SH-SY5Y (cell line): ENCODE data around the gene WRNIP1.

Experiments
- GATA2 ChIP-seq: IDR thresholded peaks from 2 replicates; pipeline ENCODE4 v1.6.1; 2011; ENCODE audit warnings: mild to moderate bottlenecking, low read depth, low read length
- GATA3 ChIP-seq: IDR thresholded peaks from 2 replicates; pipeline ENCODE4 v1.6.1; 2011; ENCODE audit warnings: low read depth, mild to moderate bottlenecking, low read length, moderate library complexity

DNA sequence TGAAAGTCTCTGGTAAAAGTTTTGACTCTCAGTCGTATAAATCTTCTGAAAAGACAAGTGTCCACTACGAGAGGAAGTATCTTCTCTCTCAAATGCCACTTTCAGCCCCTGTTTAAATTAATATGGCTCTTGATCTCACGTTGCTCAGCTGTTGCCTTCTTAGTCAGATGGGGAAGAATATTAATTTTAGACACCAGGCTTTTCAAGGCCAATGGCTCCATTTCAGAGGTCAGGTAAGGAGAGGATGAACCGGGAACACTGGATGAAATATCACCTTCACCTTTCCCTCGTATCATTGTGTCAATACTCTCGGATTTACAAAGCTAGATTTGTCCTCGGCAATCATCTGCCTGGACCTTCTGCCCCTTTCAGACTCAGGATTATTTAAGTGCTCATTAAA is 14.4 kb upstream of the WRNIP1 start, which contains the start of gene MYLK4:
- no peak for TF ChIP-seq GATA3
- no peak for TF ChIP-seq GATA2
